Endothelial cell of umbilical vein (primary cell): Measurements from ENCODE around the gene HPCAL4. TPM values are rescaled to one million over a fixed set of nuclear protein-coding genes. Genes with fewer than 3 reads are reported as not detected.

Experiments
- BruUV-seq: library from RNA; stranded (reverse); fragments of 400-500 nt; replicated peaks from 2 replicates; lab custom pipeline; 2021; lab: Mats Ljungman, UMichigan
- CTCF ChIA-PET: fragments of 300-600, 350-600 bp; sonication (Branson Sonifier 250); formaldehyde crosslinking; loops from one replicate; lab custom pipeline; 2021; ENCODE audit warnings: antibody characterized with exemption, inconsistent platforms; lab: Charles Lee
- POLR2A ChIA-PET: fragments of 300-600, 350-600 bp; sonication (Branson Sonifier 250); formaldehyde crosslinking; loops from one replicate; lab custom pipeline; 2021; ENCODE audit warnings: antibody characterized with exemption, inconsistent platforms; lab: Charles Lee
- DNase-seq: peaks from one replicate; pipeline ENCODE4 v3.0.0-alpha.2; 2011; ENCODE audit warnings: low read depth, low spot score
- FAIRE-seq: peaks from 2 replicates; lab custom pipeline; 2011; peaks lifted over from hg19 to GRCh38; lab: Jason Lieb, UNC
- H2AFZ ChIP-seq: 2 replicates; pipeline ENCODE4 v1.6.0; 2012; ENCODE audit warnings: low read depth, low read length, control low read depth, inconsistent platforms
- H3K27ac ChIP-seq: 2 replicates; pipeline ENCODE4 v1.5.1; 2011; ENCODE audit warnings: low read depth, mild to moderate bottlenecking, control low read depth, low read length, moderate library complexity; ENCODE audit not compliant: insufficient read depth
- H3K27me3 ChIP-seq, 2 experiments: 2 replicates each; pipeline versions ENCODE4 v1.6.0 to v1.6.1; 2011; ENCODE audit warnings: low read length in 2 of 2, mixed read lengths in 1 of 2; ENCODE audit not compliant: control insufficient read depth in 2 of 2, insufficient read depth in 2 of 2
- H3K36me3 ChIP-seq, 2 experiments: 2 replicates in 1 of 2; 3 replicates in 1 of 2; pipeline ENCODE4 v1.5.1; 2011; ENCODE audit warnings: low read length in 2 of 2, mild to moderate bottlenecking in 1 of 2, moderate library complexity in 1 of 2; ENCODE audit not compliant: control insufficient read depth in 2 of 2, insufficient read depth in 2 of 2; ENCODE audit errors: extremely low read depth in 1 of 2
- H3K4me1 ChIP-seq: 3 replicates; pipeline ENCODE4 v1.5.1; 2011; ENCODE audit warnings: mild to moderate bottlenecking, low read length; ENCODE audit not compliant: control insufficient read depth, insufficient read depth; ENCODE audit errors: extremely low read depth
- H3K4me2 ChIP-seq: 2 replicates; pipeline ENCODE4 v1.6.1; 2011; ENCODE audit warnings: low read length, control low read depth, mixed read lengths; ENCODE audit not compliant: insufficient read depth
- H3K4me3 ChIP-seq, 3 experiments: fragments of 200-600 bp in 1 of 3; sonication (generic), shearing (Covaris generic) in 1 of 3; replicated peaks in 1 of 3; 2 replicates each; pipeline ENCODE4 v1.5.1; 2011 to 2016; ENCODE audit warnings: control low read depth in 3 of 3, low read length in 3 of 3, mild to moderate bottlenecking in 2 of 3, inconsistent platforms in 1 of 3, low read depth in 1 of 3, moderate library complexity in 1 of 3; ENCODE audit not compliant: insufficient read depth in 1 of 3
- H3K79me2 ChIP-seq: 2 replicates; pipeline ENCODE4 v1.6.0; 2012; ENCODE audit warnings: low read length, inconsistent platforms; ENCODE audit not compliant: control insufficient read depth, insufficient read depth
- H3K9ac ChIP-seq: replicated peaks from 2 replicates; pipeline ENCODE3; 2011; ENCODE audit warnings: low read length, control low read depth; ENCODE audit not compliant: insufficient read depth; ENCODE audit errors: extremely low read depth
- H3K9me1 ChIP-seq: replicated peaks from 3 replicates; pipeline ENCODE4 v1.6.0; 2011; ENCODE audit warnings: mild to moderate bottlenecking, low read length; ENCODE audit not compliant: control insufficient read depth, insufficient read depth; ENCODE audit errors: extremely low read depth
- H3K9me3 ChIP-seq: replicated peaks from 2 replicates; pipeline ENCODE4 v1.5.1; 2012; ENCODE audit warnings: low read length, inconsistent platforms; ENCODE audit not compliant: control insufficient read depth, insufficient read depth
- H4K20me1 ChIP-seq: replicated peaks from 2 replicates; pipeline ENCODE3; 2011; ENCODE audit warnings: mild to moderate bottlenecking, low read length; ENCODE audit not compliant: control insufficient read depth, insufficient read depth; ENCODE audit errors: extremely low read depth
- EZH2 ChIP-seq: IDR thresholded peaks from 2 replicates; pipeline ENCODE4 v1.6.1; 2012; ENCODE audit warnings: borderline replicate concordance, low read depth, mild to moderate bottlenecking, moderate library complexity, low read length, inconsistent platforms; ENCODE audit not compliant: severe bottlenecking
- FOS ChIP-seq: IDR thresholded peaks from 2 replicates; pipeline ENCODE4 v1.6.1; 2011; ENCODE audit warnings: mild to moderate bottlenecking, low read length, moderate library complexity, borderline replicate concordance; ENCODE audit not compliant: insufficient read depth
- GATA2 ChIP-seq: IDR thresholded peaks from 2 replicates; pipeline ENCODE4 v1.7.0; 2011; ENCODE audit warnings: low read depth, mild to moderate bottlenecking, moderate library complexity, mixed read lengths, low read length; ENCODE audit not compliant: insufficient read length, insufficient read depth
- JUN ChIP-seq: IDR thresholded peaks from 2 replicates; pipeline ENCODE4 v1.6.1; 2011; ENCODE audit warnings: borderline replicate concordance, low read depth; ENCODE audit not compliant: insufficient read length, insufficient read depth
- MYC ChIP-seq: IDR thresholded peaks from one replicate; pipeline ENCODE4 v1.6.1; 2011; ENCODE audit warnings: mild to moderate bottlenecking, low read depth, low read length
- POLR2AphosphoS5 ChIP-seq: IDR thresholded peaks from 2 replicates; pipeline ENCODE4 v1.6.1; 2012; ENCODE audit warnings: low read depth, mild to moderate bottlenecking, control low read depth, low read length, moderate library complexity; ENCODE audit not compliant: insufficient read depth
- dilution Hi-C: fragments of 300-500 bp; cut with MboI; formaldehyde crosslinking; loops from one replicate; pipeline ENCODE4 v1.15.0; 2019; ENCODE audit warnings: low sequenced_read_pairs; ENCODE audit not compliant: extremely low pct_ligation_motif_present
- intact Hi-C: fragments of 100-400 bp; cut with micrococcal nuclease; formaldehyde crosslinking; loops from one replicate; pipeline ENCODE4 v1.10.0; 2022
- polyA plus RNA-seq, 4 experiments: library from polyadenylated mRNA; depleted of rRNA in 3 of 4; stranded (reverse) in 3 of 4; unstranded in 1 of 4; fragments of >200 nt; gene quantifications; 2 replicates each; pipeline versions ENCODE4 v1.2.1 to v1.2.3, GENCODE V29; 2011 to 2012; ENCODE audit warnings: missing spikeins in 1 of 4
- total RNA-seq: library from RNA; stranded (reverse); gene quantifications from 2 replicates; pipeline ENCODE4 v1.2.3, GENCODE V29; 2021
- TF ChIP-seq, protein P1 (sequence below), 2 donors: IDR thresholded peaks; 1 replicate in 1 of 2; 2 replicates in 1 of 2; pipeline ENCODE4 v1.5.1; 2011; ENCODE audit warnings: low read length in 2 of 2, mild to moderate bottlenecking in 2 of 2, moderate library complexity in 2 of 2, control low read depth in 1 of 2, inconsistent platforms in 1 of 2, low read depth in 1 of 2; ENCODE audit not compliant: insufficient read depth in 1 of 2; ENCODE audit errors: extremely low read depth in 1 of 2

HPCAL4 gene
- total and polyA plus RNA-seq, 2 donors (not counting 3 experiments of a cell fraction or from before 2014, with no cell fraction given): not detected

DNA sequence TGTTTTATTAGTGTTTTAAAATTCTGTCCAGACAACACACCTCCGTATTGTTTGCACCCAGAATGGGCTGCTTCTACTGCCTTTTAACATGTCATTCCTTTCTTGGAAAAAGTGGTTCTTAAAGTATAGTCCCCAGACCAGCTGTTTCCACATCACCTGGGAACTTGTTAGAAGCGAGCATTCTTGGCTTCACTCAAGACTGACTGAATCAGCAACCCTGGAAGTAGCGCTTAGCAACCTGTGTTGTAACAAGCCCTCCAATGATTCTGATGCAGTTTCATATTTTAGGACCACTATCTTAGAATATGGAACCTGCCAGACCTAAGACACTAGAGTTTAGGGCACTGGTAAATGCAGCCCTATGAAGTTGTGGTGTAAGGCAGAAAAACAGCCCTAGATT lies 41.5 kb upstream of the HPCAL4 start:
- no peak for FAIRE-seq
- Histone ChIP-seq H3K9me1 (no peaks in the 10 kb centered on the region), H3K9me3 (no peaks in the 10 kb centered on the region), H3K4me1 (no peaks in the 10 kb centered on the region), H3K36me3 (no peaks in the 10 kb centered on the region), H2AFZ (no peak overlapping the region), H3K4me3 (no peak overlapping the region), H3K4me2 (no peak overlapping the region), H3K79me2 (no peaks in the 10 kb centered on the region), H3K9ac (no peak overlapping the region), H3K27me3 (peaks cover 42 to 53% of the 10 kb centered on the region in 2 experiments), H4K20me1 (no peaks in the 10 kb centered on the region), H3K27ac (no peak overlapping the region)
- TF ChIP-seq EZH2 (no peak), JUN (no peak), FOS (no peak)
- intact Hi-C loops: no loop called here
- no TSS peak for BruUV-seq
- ChIA-PET POLR2A (no interaction called here), CTCF (interaction anchor here (4.6 kb wide), 1 partner anchor 127 kb away, joined by 14 read pairs; no protein-coding TSS in a partner anchor)
- dilution Hi-C loops: no loop called here
- no peak for DNase-seq

DNA sequence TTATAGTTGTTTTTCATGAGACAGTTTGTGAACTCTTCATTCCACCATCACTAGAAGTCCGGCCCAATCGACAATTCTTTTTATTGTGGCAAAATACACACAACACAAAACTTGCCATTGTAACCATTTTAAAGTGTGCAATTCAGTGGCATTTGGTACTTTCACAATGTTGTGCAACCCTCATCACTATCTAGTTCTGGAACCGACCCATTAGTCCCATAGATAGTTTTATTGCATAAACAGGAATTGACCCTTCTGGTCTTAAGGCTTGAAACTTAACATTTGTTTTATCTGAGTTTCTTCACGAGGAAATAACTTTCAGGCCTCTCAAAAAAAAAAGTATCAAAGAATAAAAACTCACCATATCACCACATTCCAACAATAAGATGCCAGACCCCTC lies 38.6 kb upstream of the HPCAL4 start:
- Histone ChIP-seq H2AFZ (no peak overlapping the region), H3K79me2 (no peaks in the 10 kb centered on the region), H3K27ac (no peak overlapping the region), H3K9me1 (no peaks in the 10 kb centered on the region), H3K4me2 (no peak overlapping the region), H3K4me3 (no peak overlapping the region), H3K9ac (no peak overlapping the region), H3K9me3 (no peaks in the 10 kb centered on the region), H3K4me1 (peaks cover 5% of the 10 kb centered on the region), H4K20me1 (no peaks in the 10 kb centered on the region), H3K27me3 (peaks cover 42 to 74% of the 10 kb centered on the region in 2 experiments), H3K36me3 (no peaks in the 10 kb centered on the region)
- TF ChIP-seq GATA2: no peak
- no peak for TF ChIP-seq MYC
- TF ChIP-seq POLR2AphosphoS5: no peak
- TF ChIP-seq, protein P1, sequence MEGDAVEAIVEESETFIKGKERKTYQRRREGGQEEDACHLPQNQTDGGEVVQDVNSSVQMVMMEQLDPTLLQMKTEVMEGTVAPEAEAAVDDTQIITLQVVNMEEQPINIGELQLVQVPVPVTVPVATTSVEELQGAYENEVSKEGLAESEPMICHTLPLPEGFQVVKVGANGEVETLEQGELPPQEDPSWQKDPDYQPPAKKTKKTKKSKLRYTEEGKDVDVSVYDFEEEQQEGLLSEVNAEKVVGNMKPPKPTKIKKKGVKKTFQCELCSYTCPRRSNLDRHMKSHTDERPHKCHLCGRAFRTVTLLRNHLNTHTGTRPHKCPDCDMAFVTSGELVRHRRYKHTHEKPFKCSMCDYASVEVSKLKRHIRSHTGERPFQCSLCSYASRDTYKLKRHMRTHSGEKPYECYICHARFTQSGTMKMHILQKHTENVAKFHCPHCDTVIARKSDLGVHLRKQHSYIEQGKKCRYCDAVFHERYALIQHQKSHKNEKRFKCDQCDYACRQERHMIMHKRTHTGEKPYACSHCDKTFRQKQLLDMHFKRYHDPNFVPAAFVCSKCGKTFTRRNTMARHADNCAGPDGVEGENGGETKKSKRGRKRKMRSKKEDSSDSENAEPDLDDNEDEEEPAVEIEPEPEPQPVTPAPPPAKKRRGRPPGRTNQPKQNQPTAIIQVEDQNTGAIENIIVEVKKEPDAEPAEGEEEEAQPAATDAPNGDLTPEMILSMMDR (IDR thresholded peaks at IDR 0.05; ENCODE audit: extremely low read depth in 1 of 2, insufficient read depth in 1 of 2, low read depth in 1 of 2, low read length in 2 of 2): no peak
- TF ChIP-seq FOS: no peak
- ChIA-PET CTCF (interaction anchor here (0.8 to 4.6 kb wide), 3 partner anchors 10 to 124 kb away, joined by 3 to 14 read pairs (median 3); no protein-coding TSS in a partner anchor), POLR2A (no interaction called here)
- no peak for FAIRE-seq
- dilution Hi-C loops: no loop called here
- no peak for DNase-seq
- intact Hi-C loops: no loop called here
- BruUV-seq: no TSS peak
